Astrocyte (in vitro differentiated cells and primary cell): ENCODE measurements around the gene CTNNA2. TPM values are rescaled to one million over a fixed set of nuclear protein-coding genes. Genes with fewer than 3 reads are reported as not detected.

Experiments
- DNase-seq: peaks from one replicate; pipeline ENCODE4 v3.0.0-alpha.2; 2010; ENCODE audit warnings: low read depth
- FAIRE-seq: peaks from 2 replicates; lab custom pipeline; 2011; peaks lifted over from hg19 to GRCh38; lab: Jason Lieb, UNC
- H2AFZ ChIP-seq: 2 replicates; pipeline ENCODE4 v1.6.0; 2012; ENCODE audit warnings: low read depth, low read length, inconsistent platforms
- H3K27ac ChIP-seq: 2 replicates; pipeline ENCODE4 v1.5.1; 2011; ENCODE audit warnings: low read depth, low read length, inconsistent platforms
- H3K27me3 ChIP-seq: 2 replicates; pipeline ENCODE4 v1.6.0; 2011; ENCODE audit warnings: low read length, inconsistent platforms; ENCODE audit not compliant: insufficient read depth
- H3K36me3 ChIP-seq: 2 replicates; pipeline ENCODE4 v1.5.1; 2011; ENCODE audit warnings: low read length, inconsistent platforms; ENCODE audit not compliant: insufficient read depth
- H3K4me1 ChIP-seq: 2 replicates; pipeline ENCODE4 v1.5.1; 2011; ENCODE audit warnings: low read length, inconsistent platforms; ENCODE audit not compliant: insufficient read depth
- H3K4me2 ChIP-seq: 2 replicates; pipeline ENCODE4 v1.6.0; 2012; ENCODE audit warnings: low read length, inconsistent platforms
- H3K4me3 ChIP-seq: 2 replicates; pipeline ENCODE4 v1.5.1; 2011; ENCODE audit warnings: low read depth, mild to moderate bottlenecking, low read length, inconsistent platforms; ENCODE audit not compliant: insufficient read depth
- H3K79me2 ChIP-seq: 2 replicates; pipeline ENCODE4 v1.6.0; 2012; ENCODE audit warnings: mild to moderate bottlenecking, low read length, inconsistent platforms; ENCODE audit not compliant: insufficient read depth
- H3K9ac ChIP-seq: 2 replicates; pipeline ENCODE4 v1.6.0; 2012; ENCODE audit warnings: mild to moderate bottlenecking, low read length, inconsistent platforms
- H3K9me3 ChIP-seq: 2 replicates; pipeline ENCODE4 v1.5.1; 2012; ENCODE audit warnings: low read depth, mild to moderate bottlenecking, low read length, inconsistent platforms; ENCODE audit not compliant: insufficient read depth
- H4K20me1 ChIP-seq: 2 replicates; pipeline ENCODE4 v1.6.0; 2012; ENCODE audit warnings: low read length, inconsistent platforms; ENCODE audit not compliant: insufficient read depth
- H3K27ac Mint-ChIP-seq: one replicate; pipeline ENCODE4 v1.8.0; 2021; ENCODE audit warnings: mild to moderate bottlenecking, mixed read lengths; ENCODE audit not compliant: unreplicated experiment
- H3K27me3 Mint-ChIP-seq: one replicate; pipeline ENCODE4 v1.8.0; 2021; ENCODE audit warnings: low read depth, mixed read lengths; ENCODE audit not compliant: unreplicated experiment
- H3K36me3 Mint-ChIP-seq: one replicate; pipeline ENCODE4 v1.8.0; 2021; ENCODE audit warnings: low read depth, mixed read lengths; ENCODE audit not compliant: unreplicated experiment
- H3K4me1 Mint-ChIP-seq: one replicate; pipeline ENCODE4 v1.8.0; 2021; ENCODE audit warnings: low read depth, mixed read lengths; ENCODE audit not compliant: unreplicated experiment
- H3K4me3 Mint-ChIP-seq: one replicate; pipeline ENCODE4 v1.8.0; 2021; ENCODE audit warnings: mild to moderate bottlenecking, moderate library complexity, mixed read lengths; ENCODE audit not compliant: unreplicated experiment
- H3K9me3 Mint-ChIP-seq: one replicate; pipeline ENCODE4 v1.8.0; 2021; ENCODE audit warnings: mild to moderate bottlenecking, mixed read lengths; ENCODE audit not compliant: unreplicated experiment
- EZH2 ChIP-seq: IDR thresholded peaks from 2 replicates; pipeline ENCODE4 v1.6.1; 2012; ENCODE audit warnings: mild to moderate bottlenecking, low read length, inconsistent platforms; ENCODE audit not compliant: insufficient read depth
- total RNA-seq: library from RNA; stranded (reverse); gene quantifications from 2 replicates; pipeline ENCODE4 v1.2.1, GENCODE V29; 2021
- TF ChIP-seq, protein P1 (sequence below): IDR thresholded peaks from 2 replicates; pipeline ENCODE4 v1.5.1; 2011; ENCODE audit warnings: low read depth, mild to moderate bottlenecking, inconsistent platforms, low read length, moderate library complexity; ENCODE audit not compliant: insufficient read depth

The CTNNA2 gene
- total RNA-seq, 1 donor from 2014 or later, result 3.9 TPM

DNA sequence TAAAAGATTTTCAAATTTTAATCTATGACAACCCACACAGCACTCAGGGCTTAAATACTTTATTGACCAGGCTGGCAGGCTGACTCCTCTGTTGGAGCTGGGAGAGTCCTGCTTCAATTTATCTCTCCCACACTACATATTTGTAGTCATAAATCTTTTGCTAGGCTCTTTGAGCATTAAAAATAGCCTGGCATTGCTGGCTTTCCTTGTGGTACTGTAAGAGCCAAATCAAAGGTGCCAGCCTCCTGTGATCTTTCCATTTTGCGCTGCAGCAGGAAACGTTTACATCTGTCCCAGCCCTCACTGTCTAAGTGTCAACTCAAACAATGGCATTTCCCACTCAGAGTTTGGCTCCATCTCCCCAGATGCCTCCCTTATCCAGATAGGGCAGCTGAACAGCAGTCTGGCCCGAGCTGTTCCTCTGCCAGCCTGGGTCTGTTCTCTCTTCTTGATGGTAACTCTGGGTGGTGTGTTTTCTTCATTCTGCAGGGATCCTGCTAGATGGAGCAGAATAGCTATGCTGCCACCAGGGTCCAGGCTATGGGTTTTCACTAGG, 729.6 kb downstream of the CTNNA2 start:
- no peaks in the 10 kb centered on the region for H3K27me3 ChIP-seq
- no peaks in the 10 kb centered on the region for H3K36me3 Mint-ChIP-seq
- H3K4me1 ChIP-seq, result no peaks in the 10 kb centered on the region
- no peaks in the 10 kb centered on the region for H3K36me3 ChIP-seq
- no peak for DNase-seq
- no peak overlapping the region for H3K4me3 ChIP-seq
- no peak for FAIRE-seq
- no peak for TF ChIP-seq EZH2
- TF ChIP-seq, protein P1, sequence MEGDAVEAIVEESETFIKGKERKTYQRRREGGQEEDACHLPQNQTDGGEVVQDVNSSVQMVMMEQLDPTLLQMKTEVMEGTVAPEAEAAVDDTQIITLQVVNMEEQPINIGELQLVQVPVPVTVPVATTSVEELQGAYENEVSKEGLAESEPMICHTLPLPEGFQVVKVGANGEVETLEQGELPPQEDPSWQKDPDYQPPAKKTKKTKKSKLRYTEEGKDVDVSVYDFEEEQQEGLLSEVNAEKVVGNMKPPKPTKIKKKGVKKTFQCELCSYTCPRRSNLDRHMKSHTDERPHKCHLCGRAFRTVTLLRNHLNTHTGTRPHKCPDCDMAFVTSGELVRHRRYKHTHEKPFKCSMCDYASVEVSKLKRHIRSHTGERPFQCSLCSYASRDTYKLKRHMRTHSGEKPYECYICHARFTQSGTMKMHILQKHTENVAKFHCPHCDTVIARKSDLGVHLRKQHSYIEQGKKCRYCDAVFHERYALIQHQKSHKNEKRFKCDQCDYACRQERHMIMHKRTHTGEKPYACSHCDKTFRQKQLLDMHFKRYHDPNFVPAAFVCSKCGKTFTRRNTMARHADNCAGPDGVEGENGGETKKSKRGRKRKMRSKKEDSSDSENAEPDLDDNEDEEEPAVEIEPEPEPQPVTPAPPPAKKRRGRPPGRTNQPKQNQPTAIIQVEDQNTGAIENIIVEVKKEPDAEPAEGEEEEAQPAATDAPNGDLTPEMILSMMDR, result no peak
- no peak overlapping the region for H3K4me2 ChIP-seq
- no peak overlapping the region for H3K27ac Mint-ChIP-seq
- H3K79me2 ChIP-seq, result no peaks in the 10 kb centered on the region
- no peaks in the 10 kb centered on the region for H3K9me3 Mint-ChIP-seq
- H3K4me1 Mint-ChIP-seq, result no peaks in the 10 kb centered on the region
- H3K27me3 Mint-ChIP-seq, result peaks cover 3% of the 10 kb centered on the region
- H3K27ac ChIP-seq, result no peak overlapping the region
- no peak overlapping the region for H2AFZ ChIP-seq
- H4K20me1 ChIP-seq, result no peaks in the 10 kb centered on the region
- H3K4me3 Mint-ChIP-seq, result no peak overlapping the region
- no peak overlapping the region for H3K9ac ChIP-seq
- no peaks in the 10 kb centered on the region for H3K9me3 ChIP-seq

DNA sequence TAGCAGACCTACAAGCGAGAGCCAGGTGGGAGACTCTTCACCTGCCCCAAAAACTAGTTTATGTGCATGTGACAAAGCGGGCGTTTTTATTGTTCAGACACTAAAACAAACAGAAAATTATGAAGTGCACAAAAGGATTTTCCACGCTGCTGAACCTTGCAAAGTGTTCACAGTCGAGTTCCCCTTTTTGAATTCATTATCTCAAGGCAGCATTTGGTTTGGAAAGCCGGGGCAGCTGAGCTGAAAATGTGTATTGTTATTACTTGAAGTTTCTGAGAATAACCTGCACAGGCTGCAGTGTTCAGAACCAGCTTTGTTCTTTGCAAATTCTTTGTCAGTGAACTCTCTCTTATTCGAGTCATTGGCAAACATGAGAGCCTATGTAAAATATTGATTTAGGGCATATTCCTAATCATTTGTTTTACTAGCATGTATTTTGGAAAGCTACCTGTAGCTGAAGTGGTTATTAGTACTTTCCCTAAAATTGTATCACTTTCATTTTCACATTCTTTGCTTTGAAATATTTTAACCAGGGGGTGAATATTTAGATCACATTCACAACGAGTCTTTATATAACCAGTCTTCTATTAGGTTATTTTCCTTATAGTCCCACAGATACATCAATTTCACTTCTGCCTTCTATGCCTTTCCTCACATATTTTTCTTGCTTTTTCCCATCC, 732.2 kb downstream of the CTNNA2 start:
- no peak overlapping the region for H3K9ac ChIP-seq
- H3K4me3 ChIP-seq, result no peak overlapping the region
- no peak overlapping the region for H3K4me2 ChIP-seq
- H3K9me3 ChIP-seq, result no peaks in the 10 kb centered on the region
- no peak overlapping the region for H2AFZ ChIP-seq
- no peaks in the 10 kb centered on the region for H3K79me2 ChIP-seq
- Mint-ChIP-seq H3K4me3 (no peak overlapping the region), H3K27ac (no peak overlapping the region), H3K36me3 (no peaks in the 10 kb centered on the region), H3K27me3 (no peaks in the 10 kb centered on the region), H3K4me1 (no peaks in the 10 kb centered on the region), H3K9me3 (no peaks in the 10 kb centered on the region)
- no peaks in the 10 kb centered on the region for H3K36me3 ChIP-seq
- DNase-seq (no peak), FAIRE-seq (no peak)
- no peak for TF ChIP-seq EZH2
- TF ChIP-seq, protein P1, result no peak
- no peaks in the 10 kb centered on the region for H3K4me1 ChIP-seq
- H4K20me1 ChIP-seq, result no peaks in the 10 kb centered on the region
- H3K27me3 ChIP-seq, result no peaks in the 10 kb centered on the region
- no peak overlapping the region for H3K27ac ChIP-seq

DNA sequence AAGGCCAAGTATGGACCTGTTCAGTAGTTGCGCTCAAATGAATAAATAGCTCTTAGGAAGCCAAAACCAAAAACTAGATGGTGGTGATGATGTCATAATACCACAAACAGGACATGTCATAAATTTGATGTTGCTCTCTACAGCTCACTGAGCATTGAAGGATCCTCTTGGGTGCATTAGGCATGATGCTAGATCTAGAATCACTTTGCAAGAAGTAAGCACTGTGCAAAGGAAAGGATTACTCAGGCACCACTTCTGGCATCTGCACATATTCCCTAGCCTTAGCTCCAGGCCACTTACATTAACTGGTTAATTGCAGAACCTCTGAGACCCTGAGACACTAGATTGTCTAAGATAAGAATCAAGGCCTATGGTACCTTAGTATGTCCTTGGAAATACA, 733.7 kb downstream of the CTNNA2 start:
- Mint-ChIP-seq H3K4me1 (no peaks in the 10 kb centered on the region), H3K9me3 (no peaks in the 10 kb centered on the region), H3K27ac (no peak overlapping the region), H3K36me3 (no peaks in the 10 kb centered on the region), H3K27me3 (no peaks in the 10 kb centered on the region), H3K4me3 (no peak overlapping the region)
- FAIRE-seq (no peak), DNase-seq (no peak)
- TF ChIP-seq, protein P1, result no peak
- no peak for TF ChIP-seq EZH2
- Histone ChIP-seq H3K4me1 (no peaks in the 10 kb centered on the region), H3K27me3 (no peaks in the 10 kb centered on the region), H4K20me1 (no peaks in the 10 kb centered on the region), H3K9me3 (no peaks in the 10 kb centered on the region), H3K36me3 (no peaks in the 10 kb centered on the region), H3K27ac (no peak overlapping the region), H3K9ac (no peak overlapping the region), H3K4me2 (no peak overlapping the region), H3K79me2 (no peaks in the 10 kb centered on the region), H3K4me3 (no peak overlapping the region), H2AFZ (no peak overlapping the region)
